HG03575 (cell line): ENCODE measurements around the gene FERMT2.

ENCODE experiments used
- ATAC-seq: cut with Tn5 transposase; IDR thresholded peaks from one replicate; pipeline ENCODE4 v1.9.1; 2021; ENCODE audit not compliant: unreplicated experiment, insufficient number of reproducible peaks, low FRiP score; ENCODE audit errors: extremely low read depth

The FERMT2 gene

GRCh38 chr14:52911904-52912303 lies 38.9 kb downstream of the FERMT2 start:
- ATAC-seq: no peak

DNA sequence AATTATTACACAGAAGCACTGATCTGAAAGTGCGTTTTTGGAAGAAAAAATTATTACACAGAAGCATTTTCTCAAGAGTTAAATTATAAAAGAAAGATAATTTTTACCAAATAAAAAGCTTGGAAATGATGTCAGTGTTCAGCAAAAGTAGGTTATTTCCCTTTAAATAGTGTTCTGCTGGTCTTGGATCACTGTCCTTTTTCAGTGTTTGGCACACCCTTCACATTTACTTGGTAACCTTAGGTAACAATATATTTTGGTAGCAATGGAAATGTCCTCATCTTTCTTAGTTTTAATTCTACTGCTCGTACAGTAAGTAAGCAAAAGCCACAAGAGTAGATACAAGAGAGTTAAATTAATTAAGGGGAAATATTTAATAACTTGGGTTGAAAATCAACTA lies 40.3 kb downstream of the FERMT2 start:
- no peak for ATAC-seq

GRCh38 chr14:52907949-52908348 lies 42.9 kb downstream of the FERMT2 start:
- ATAC-seq: no peak

GRCh38 chr14:52906141-52906601 lies 44.7 kb downstream of the FERMT2 start:
- no peak for ATAC-seq

DNA sequence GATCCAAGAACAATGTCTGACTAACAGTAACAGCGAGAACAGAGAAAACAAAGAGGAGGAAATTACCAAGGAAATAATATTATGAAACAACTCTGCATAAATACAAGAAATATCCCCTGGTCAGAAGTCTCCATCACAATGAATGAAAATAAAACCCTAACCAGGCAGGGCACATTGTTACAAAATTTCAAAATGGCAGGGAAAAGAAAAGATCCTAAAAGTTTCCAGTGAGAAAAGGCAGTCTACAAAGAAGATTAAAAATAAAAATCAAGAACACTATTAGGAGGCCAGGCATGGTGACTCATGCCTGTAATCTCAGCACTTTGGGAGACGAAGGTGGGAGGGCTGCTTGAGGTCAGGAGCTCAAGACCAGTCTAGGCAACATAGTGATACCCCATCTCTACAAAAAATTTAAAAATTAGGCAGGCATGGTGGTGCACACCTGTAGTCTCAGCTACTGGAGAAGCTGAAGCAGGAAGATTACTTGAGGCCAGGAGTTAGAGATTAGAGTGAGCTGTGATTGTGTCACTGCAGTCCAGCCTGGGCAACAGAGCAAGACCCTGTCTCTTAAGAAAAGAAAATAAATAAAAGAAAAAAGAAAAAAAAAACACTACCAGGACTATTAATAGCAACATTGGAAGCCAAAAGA lies 47.8 kb downstream of the FERMT2 start:
- ATAC-seq: no peak

DNA sequence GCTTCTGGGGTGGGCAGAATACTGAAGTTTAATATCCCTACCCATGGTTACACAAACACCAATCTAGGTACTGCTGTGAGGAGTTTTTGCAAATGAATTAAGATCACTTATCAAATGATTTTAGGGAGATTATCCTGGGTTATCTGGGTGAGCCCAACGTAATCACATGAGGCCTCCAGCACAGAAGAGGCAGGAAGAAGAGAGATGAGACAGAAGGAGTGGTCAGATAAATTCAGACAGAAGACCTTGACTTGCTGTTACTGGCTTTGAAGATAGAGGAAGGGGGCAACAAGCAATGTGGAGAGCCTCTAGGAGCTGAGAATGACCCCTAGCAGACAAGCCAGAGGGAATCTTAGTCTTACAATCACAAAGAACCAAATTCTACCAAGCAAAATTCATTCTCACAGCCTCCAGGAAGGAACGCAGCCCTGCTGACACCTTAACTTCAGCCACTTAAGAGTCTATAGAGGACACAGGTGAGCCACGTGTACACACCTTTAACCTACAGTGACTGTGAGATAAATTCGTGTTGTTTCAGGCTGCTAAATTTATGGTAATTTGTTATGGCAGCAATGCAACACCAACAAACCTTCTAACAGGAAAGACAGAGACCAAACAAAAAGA lies 49.4 kb downstream of the FERMT2 start:
- no peak for ATAC-seq

DNA sequence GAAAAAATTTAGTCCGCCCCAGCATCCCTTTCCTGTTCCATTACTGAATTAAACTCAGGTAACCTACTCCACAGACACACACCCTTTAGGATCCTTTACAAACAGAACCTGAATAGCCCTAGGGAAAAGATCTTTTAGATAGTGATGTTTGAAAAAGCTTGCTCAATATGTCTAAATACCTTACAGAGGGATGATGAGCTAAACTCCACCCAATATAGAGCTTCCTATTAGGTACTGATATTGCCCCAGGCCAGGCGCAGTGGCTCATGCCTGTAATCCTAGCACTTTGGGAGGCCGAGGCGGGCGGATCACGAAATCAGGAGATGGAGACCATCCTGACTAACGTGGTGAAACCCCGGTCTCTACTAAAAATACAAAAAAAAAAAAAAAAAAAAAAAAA lies 50.1 kb downstream of the FERMT2 start:
- ATAC-seq: no peak

DNA sequence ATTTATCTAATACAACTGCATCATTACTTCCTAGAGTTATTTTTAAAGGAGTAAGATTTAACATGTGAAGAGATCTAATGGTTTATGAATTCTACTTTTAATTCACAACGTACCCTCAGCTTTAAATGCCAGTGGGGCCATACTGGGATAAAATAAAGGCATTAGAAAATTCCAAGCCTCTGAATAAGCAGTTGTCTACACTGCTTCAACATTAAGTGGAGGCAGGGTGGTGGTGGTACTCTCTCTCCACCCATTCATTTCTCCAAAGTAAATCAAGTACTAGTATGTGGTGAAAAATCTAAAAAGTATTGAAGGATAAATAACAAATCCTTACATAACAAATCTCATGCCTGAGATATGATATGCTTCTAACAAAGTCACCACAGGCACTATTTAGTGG lies 52.4 kb downstream of the FERMT2 start:
- no peak for ATAC-seq

- ATAC-seq: no peak
Observed at GRCh38 chr14:52895000-52895399, 55.9 kb downstream of the FERMT2 start.

- no peak for ATAC-seq
Observed at GRCh38 chr14:52891800-52892199, 59.0 kb downstream of the FERMT2 start.

GRCh38 chr14:52888839-52889838 lies 61.7 kb downstream of the FERMT2 start:
- ATAC-seq: no peak

- no peak for ATAC-seq
Observed at GRCh38 chr14:52888159-52888558, 62.7 kb downstream of the FERMT2 start.

DNA sequence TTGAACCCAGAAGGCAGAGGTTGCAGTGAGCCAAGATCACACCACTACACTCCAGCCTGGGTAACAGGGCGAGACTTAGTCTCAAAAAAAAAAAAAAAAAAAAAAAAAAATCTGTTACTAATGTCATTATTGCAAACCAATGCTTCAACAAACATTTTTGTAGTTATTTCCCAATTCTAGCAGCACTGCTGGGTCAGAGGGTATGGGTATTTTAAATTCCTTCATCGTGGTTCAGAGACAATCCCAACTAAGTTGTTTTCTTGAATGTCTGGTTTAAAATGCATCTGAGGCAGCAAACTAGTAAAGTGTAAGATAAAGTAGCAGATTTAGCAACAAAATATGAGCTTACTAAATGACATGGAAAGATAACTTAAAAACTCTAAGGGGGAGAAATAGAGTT lies 65.6 kb downstream of the FERMT2 start:
- no peak for ATAC-seq

DNA sequence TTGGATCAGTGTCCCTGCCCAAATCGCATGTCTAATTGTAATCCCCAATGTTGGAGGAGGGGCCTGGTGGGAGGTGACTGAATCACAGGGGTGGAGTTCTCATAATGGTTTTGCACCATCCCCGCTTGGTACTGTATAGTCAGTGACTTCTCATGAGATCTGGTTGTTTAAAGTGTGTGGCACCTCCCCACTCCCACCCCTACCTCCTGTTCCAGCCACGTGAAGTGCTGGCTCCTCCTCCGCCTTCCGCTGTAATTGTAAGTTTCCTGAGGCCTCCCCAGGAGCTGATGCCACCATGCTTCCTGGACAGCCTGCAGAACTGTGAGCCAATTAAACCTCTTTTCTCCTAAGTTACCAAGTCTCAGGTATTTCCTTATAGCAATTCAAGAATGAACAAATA lies 67.2 kb downstream of the FERMT2 start:
- ATAC-seq: no peak

GRCh38 chr14:52882824-52883223 lies 68.0 kb downstream of the FERMT2 start:
- ATAC-seq: no peak

DNA sequence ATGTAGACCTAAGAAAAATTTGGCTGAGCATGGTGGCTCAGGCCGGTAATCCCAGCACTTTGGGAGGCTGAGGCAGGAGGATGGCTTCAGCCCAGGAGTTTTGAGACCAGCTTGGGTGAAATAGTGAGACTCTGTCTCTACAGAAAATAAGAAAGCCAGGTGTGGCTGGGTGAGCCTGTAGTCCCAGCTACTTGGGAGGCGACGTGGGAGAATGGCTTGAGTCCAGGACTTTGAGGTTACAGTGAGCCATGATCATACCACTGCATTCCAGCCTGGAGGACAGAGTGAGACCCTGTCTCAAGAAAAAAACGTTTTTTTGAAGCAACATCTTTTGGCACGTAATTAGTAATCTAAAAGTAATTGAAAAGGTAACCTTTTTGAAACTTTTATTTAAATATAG lies 70.9 kb downstream of the FERMT2 start:
- ATAC-seq: no peak

DNA sequence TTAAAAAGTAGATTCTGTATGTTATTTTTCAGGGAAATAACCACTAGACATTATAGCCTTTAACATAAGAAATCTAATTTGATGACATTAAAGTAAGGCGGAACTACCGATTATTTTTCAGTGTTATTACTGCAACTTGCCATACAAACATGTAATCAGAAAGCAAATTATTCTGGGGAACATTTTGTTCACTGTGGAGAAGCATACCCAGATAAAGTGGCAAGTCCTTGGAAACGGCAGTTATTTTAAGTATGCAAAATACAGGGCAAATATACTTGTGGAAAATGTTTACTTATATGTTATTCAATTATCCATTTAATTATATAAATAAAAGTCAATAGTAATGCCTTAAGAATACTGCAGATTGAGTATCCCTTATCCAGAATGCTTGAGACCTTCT lies 71.9 kb downstream of the FERMT2 start:
- no peak for ATAC-seq

- ATAC-seq: no peak
Observed at GRCh38 chr14:52878469-52878868, 72.4 kb downstream of the FERMT2 start.

GRCh38 chr14:52877628-52878027 lies 73.2 kb downstream of the FERMT2 start:
- ATAC-seq: no peak

- no peak for ATAC-seq
Observed at GRCh38 chr14:52876806-52877205, 74.0 kb downstream of the FERMT2 start.
